Pancreas (tissue), 10 donors: ENCODE measurements around the gene ARHGEF6. TPM values are rescaled to one million over a fixed set of nuclear protein-coding genes. Genes with fewer than 3 reads are reported as not detected.

Source experiments
- ATAC-seq, 4 donors: fragments of 200-7000 bp; cut with Tn5 transposase; one replicate each; pipeline versions ENCODE4 v1.8.0 to v1.9.1; 2020; ENCODE audit warnings: mild to moderate bottlenecking in 4 of 4, moderate library complexity in 4 of 4
- DNase-seq, 6 donors: peaks; one replicate each; pipeline ENCODE4 v3.0.0-alpha.2; 2020
- FAIRE-seq: peaks from 2 replicates; lab custom pipeline; 2012; peaks lifted over from hg19 to GRCh38; lab: Jason Lieb, UNC
- H3K27ac ChIP-seq, 4 donors: fragments of 200-600 bp; sonication (generic); 1 replicate in 3 of 4; 2 replicates in 1 of 4; pipeline versions ENCODE4 v1.5.0 to v1.8.0; 2020
- H3K27me3 ChIP-seq, 4 donors: fragments of 200-600 bp; one replicate each; pipeline ENCODE4 v1.8.0; 2021
- H3K36me3 ChIP-seq, 3 donors: fragments of 200-600 bp; sonication (generic) in 1 of 3; one replicate each; pipeline versions ENCODE4 v1.5.0 to v1.8.0; 2020 to 2021
- H3K4me1 ChIP-seq, 3 donors: fragments of 200-600 bp; one replicate each; pipeline ENCODE4 v1.8.0; 2021
- H3K4me3 ChIP-seq, 4 donors: fragments of 200-600 bp; sonication (generic) in 2 of 4; one replicate each; pipeline versions ENCODE4 v1.5.0 to v1.8.0; 2020 to 2021
- H3K9me3 ChIP-seq, 4 donors: fragments of 200-600 bp; one replicate each; pipeline ENCODE4 v1.8.0; 2021
- CTCF ChIP-seq, 4 donors: fragments of 200-600 bp; sonication (generic) in 3 of 4; IDR thresholded peaks; one replicate each; pipeline versions ENCODE4 v1.5.0 to v1.8.0; 2021; ENCODE audit warnings: antibody characterized with exemption in 4 of 4
- WGBS, 2 donors: extraction: QIAGEN DNeasy Blood & Tissue Kit; methylation state at CpG; one replicate each; pipeline ENCODE4 v1.1.7; 2013; 5-methylcytosine and 5-hydroxymethylcytosine counted together
- intact Hi-C, 3 donors: fragments of 100-400 bp; cut with DNase I; formaldehyde crosslinking; loops; one replicate each; pipeline versions ENCODE4 v1.11.1 to v1.14.2; 2022
- polyA plus RNA-seq, 2 donors: library from polyadenylated mRNA; stranded (reverse); fragments of 200-250 nt; gene quantifications; one replicate each; pipeline ENCODE4 v1.2.3, GENCODE V29; 2013
- total RNA-seq, 6 donors: library from RNA; stranded (reverse); fragmentation: NEBNext Ultra II Directional in 4 of 6; extraction: Animal tissue kit (Norgen Biotek cat#: 25700) in 4 of 6; gene quantifications; one replicate each; pipeline versions ENCODE4 v1.2.1 to v1.2.4, GENCODE V29; 2021 to 2023
- donor health status: healthy with polysubstance abuse.
- donor health status: DM: no; HTN: no; CAD: no; lungs with moderate emphysema.
- donor health status: DM: no; HTN: no; CAD: no.
- donor health status: control.
- donor health status: control.
- donor health status: Bipolar disorder and iron deficiency.
- donor health status: DM: yes; HTN: yes; CAD: no.
- donor health status: DM: no; HTN: no; CAD: no.
- donor health status: DM: no; HTN: no; CAD: no.
- donor health status: DM: yes; HTN: yes; CAD: no.

ARHGEF6 gene
- total and polyA plus RNA-seq, 8 donors, result 1.2 to 6.2 (median 2.0) TPM

- no peaks in the 10 kb centered on the region for H3K9me3 ChIP-seq
- WGBS, 2 donors, result 5 to 30% methylated on average over 19 of the region's 19 CpGs
- TF ChIP-seq CTCF (IDR thresholded peaks at IDR 0.05), result no peak
- ATAC-seq, result peak; percentile 11 to 16 (median 14)
- peaks cover 0 to 11% (median 2%) of the 10 kb centered on the region in 4 donors for H3K27me3 ChIP-seq
- H3K4me3 ChIP-seq, result peak overlapping the region; percentile 43 to 59 (median 54)
- DNase-seq, result no peak
- intact Hi-C loops, result no loop called here
- H3K36me3 ChIP-seq, result no peaks in the 10 kb centered on the region
- H3K27ac ChIP-seq, result peak overlapping the region in 2 of 4 donors; percentile 71 to 72
- no peaks in the 10 kb centered on the region for H3K4me1 ChIP-seq
- FAIRE-seq, result no peak
Observed at GRCh38 chrX:136766785-136767103, 14.0 kb downstream of the ARHGEF6 start.

- DNase-seq, result no peak
- no peak for FAIRE-seq
- Histone ChIP-seq H3K4me1 (no peaks in the 10 kb centered on the region), H3K4me3 (no peak overlapping the region), H3K9me3 (no peaks in the 10 kb centered on the region), H3K36me3 (no peaks in the 10 kb centered on the region), H3K27me3 (peaks cover 0 to 11% (median 2%) of the 10 kb centered on the region in 4 donors), H3K27ac (no peak overlapping the region)
- WGBS, 2 donors, result 64 to 83% methylated on average over 1 of the region's 1 CpG
- no peak for ATAC-seq
- intact Hi-C loops, result no loop called here
- TF ChIP-seq CTCF (IDR thresholded peaks at IDR 0.05), result no peak
Observed at GRCh38 chrX:136765821-136766356, 14.8 kb downstream of the ARHGEF6 start.

DNA sequence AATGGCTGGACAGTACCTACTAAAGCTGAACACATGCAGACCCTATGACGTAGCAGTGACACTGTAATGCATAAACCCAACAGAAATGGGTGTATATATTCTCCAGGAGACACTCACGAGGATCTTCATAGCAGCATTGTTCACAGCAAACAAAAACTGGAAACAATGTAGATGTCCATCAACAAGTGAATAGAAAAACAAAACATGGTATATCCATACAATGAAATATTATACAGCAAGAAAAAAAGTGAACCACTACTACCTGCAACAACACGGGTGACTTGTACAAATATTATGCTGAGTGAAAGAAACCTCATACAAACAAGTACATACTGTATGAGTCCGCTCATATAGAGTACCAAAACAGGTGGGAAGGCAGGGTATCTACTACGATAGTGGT lies 16.5 kb downstream of the ARHGEF6 start:
- H3K27ac ChIP-seq, result no peak overlapping the region
- TF ChIP-seq CTCF (IDR thresholded peaks at IDR 0.05), result no peak
- ATAC-seq, result no peak
- whole genome bisulfite sequencing, 2 donors, result 72 to 93% methylated on average over 5 of the region's 5 CpGs
- no peaks in the 10 kb centered on the region for H3K9me3 ChIP-seq
- no peaks in the 10 kb centered on the region for H3K36me3 ChIP-seq
- no peaks in the 10 kb centered on the region for H3K4me1 ChIP-seq
- no peak overlapping the region for H3K4me3 ChIP-seq
- no peak for DNase-seq
- intact Hi-C loops, result no loop called here
- FAIRE-seq, result no peak
- H3K27me3 ChIP-seq, result peaks cover 0 to 11% (median 2%) of the 10 kb centered on the region in 4 donors

DNA sequence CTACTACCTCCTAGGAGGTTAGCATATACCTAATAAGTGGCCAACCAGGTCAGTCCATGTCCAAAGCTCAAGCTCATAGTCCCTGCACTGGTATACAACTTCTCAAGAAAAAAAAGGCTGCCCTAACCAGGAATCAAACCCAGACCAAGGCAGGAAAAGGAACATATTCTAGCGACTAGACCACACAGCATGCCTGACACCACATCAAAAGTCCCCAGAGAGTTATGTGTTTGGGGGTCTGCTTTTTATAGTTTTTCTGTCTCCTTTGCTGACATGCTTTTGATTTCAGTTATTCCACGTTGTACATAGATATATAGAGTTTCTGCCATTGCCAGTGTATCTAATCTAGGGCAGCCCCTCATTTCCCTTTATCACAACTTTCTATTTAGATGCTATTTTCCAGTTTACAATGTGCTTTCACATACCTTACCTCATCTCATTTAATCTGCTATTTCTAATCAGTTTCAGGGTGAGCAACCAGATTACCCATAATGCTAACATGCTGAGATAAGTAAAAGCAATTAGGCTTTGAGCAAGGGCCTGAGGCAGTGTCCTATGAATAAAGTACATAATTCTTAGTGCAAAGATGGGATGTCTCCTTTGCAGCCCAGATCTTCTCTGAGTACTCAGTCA lies 17.8 kb downstream of the ARHGEF6 start:
- H3K36me3 ChIP-seq, result no peaks in the 10 kb centered on the region
- ATAC-seq (no peak), DNase-seq (no peak), FAIRE-seq (no peak)
- TF ChIP-seq CTCF (IDR thresholded peaks at IDR 0.05), result no peak
- H3K27me3 ChIP-seq, result peaks cover 0 to 11% (median 2%) of the 10 kb centered on the region in 4 donors
- intact Hi-C loops, result no loop called here
- H3K27ac ChIP-seq, result no peak overlapping the region
- no peaks in the 10 kb centered on the region for H3K4me1 ChIP-seq
- H3K9me3 ChIP-seq, result no peaks in the 10 kb centered on the region
- 46 to 73% methylated on average over 2 of the region's 2 CpGs for WGBS, 2 donors
- no peak overlapping the region for H3K4me3 ChIP-seq

- Histone ChIP-seq H3K4me3 (no peak overlapping the region), H3K9me3 (no peaks in the 10 kb centered on the region), H3K27ac (no peak overlapping the region), H3K36me3 (no peaks in the 10 kb centered on the region), H3K27me3 (peaks cover 0 to 11% (median 1%) of the 10 kb centered on the region in 4 donors), H3K4me1 (no peaks in the 10 kb centered on the region)
- intact Hi-C loops, result no loop called here
- ATAC-seq, result no peak
- no peak for TF ChIP-seq CTCF (IDR thresholded peaks at IDR 0.05)
- peak; percentile 91 for FAIRE-seq
- 44 to 67% methylated on average over 3 of the region's 3 CpGs for WGBS, 2 donors
- DNase-seq, result no peak
Observed at GRCh38 chrX:136761421-136761820, 19.3 kb downstream of the ARHGEF6 start.
